GM12872 (cell line): ENCODE measurements around the gene AFF3.

Experiments
- TF ChIP-seq, protein P1 (sequence below): IDR thresholded peaks from 3 replicates; pipeline ENCODE4 v1.5.1; 2011; ENCODE audit warnings: low read depth, mild to moderate bottlenecking, low read length, moderate library complexity; ENCODE audit not compliant: insufficient read depth

AFF3 gene

DNA sequence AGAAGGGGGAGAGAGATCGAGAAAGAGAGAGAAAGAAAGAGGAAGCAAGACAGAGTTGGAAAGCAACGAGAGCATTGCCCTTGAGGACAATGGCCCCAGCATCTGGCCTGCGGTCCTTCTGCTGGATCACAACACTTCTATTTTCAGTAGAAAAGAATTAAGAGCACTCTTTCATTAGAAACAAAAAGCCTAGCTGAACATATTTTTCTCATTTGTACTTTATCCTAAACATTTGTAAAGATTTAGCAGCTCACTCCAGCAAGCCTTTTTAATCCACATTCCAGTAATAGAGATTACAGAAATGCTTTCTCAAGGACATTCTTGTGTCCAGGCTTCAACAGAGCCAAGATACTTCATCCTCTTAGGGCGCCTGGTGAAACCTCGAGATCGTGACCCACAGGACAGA, 31.6 kb upstream of the AFF3 start:
- TF ChIP-seq, protein P1, sequence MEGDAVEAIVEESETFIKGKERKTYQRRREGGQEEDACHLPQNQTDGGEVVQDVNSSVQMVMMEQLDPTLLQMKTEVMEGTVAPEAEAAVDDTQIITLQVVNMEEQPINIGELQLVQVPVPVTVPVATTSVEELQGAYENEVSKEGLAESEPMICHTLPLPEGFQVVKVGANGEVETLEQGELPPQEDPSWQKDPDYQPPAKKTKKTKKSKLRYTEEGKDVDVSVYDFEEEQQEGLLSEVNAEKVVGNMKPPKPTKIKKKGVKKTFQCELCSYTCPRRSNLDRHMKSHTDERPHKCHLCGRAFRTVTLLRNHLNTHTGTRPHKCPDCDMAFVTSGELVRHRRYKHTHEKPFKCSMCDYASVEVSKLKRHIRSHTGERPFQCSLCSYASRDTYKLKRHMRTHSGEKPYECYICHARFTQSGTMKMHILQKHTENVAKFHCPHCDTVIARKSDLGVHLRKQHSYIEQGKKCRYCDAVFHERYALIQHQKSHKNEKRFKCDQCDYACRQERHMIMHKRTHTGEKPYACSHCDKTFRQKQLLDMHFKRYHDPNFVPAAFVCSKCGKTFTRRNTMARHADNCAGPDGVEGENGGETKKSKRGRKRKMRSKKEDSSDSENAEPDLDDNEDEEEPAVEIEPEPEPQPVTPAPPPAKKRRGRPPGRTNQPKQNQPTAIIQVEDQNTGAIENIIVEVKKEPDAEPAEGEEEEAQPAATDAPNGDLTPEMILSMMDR = no peak

DNA sequence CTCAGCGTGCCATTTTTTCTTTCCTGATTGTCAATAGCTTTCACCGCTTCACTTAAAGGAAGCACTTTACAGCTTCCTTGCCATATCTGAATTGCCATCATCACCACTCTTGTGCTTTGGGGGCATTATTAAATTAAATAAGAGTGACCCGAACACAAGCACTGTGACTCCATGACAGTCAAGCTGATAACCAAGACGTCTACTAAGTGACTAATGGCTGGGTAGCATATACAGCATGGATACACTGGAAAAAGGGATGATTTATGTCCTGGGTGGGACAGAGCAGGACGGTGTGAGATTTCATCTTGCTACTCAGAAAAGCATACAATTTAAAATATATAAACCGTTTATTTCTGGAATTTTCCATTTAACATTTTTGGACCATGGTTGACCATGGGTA, 24.3 kb upstream of the AFF3 start:
- TF ChIP-seq, protein P1 = no peak

DNA sequence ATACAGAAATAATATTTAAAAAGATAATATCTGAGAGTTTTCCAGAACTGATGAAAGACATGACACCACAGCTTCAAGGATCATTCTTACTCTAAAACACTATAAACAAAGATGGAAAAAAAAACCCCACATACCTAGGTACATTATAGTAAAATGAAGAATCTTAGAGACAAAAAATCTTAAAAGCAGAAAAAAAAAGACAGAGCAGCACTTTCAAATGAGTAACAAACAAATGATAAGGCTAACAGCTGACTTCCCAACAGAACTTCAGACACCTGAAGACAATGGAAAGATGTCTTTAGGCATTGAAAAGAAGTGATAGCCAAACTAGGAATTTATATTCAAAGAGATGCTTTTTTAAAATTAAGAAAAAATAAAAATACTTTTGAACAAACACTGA, 21.2 kb upstream of the AFF3 start:
- TF ChIP-seq, protein P1 = no peak

DNA sequence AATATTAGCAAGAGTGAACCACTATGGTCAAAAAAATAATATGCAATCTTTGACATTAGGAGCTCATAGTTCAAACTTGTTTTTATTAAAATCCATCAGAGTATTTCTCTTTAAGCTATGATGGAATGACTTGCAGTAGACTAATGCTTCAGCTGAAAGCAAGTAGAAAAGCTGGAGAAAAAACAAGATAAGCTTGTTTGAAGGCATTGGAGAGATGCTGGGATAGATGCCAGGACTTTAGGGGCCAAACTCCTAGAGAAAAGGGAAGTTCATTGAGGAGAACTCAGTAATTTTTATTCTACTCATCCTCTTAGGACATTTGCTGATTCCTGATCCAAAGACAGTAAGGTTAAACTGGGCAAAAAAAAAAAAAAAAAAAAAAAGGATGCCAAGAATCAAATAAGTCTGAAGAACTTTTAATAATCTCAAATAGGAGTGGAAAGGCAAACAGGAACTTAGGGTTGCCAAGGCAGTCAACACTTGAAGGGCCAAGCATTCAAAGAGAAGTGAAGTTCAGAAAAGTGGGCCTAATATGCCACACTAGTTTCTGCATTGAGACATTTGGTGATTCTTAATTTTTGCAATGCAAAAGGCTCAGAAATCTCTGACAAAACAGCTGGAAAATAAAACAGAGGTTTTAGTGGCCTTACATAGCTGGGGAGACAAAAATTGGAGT, 19.7 kb upstream of the AFF3 start:
- TF ChIP-seq, protein P1 = no peak

DNA sequence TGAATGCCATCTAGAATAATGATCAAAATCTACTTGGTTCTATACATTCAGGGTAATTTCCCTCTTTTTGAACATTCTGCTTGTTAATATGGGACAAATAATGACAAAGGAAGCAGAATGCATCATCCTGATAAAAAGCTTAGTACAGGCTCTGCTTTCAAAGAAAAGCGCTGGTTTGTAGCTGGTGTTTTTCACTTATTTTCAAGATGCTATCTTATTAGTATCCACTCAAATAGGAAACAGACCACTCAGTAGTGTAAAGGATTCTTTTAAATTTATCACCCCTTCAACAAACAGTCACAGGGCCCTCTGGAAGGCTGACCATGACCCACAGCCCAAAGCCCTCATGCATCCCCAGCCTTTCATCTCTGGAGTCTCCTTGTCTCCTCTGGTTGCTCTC, 18.0 kb upstream of the AFF3 start:
- TF ChIP-seq, protein P1 = no peak

DNA sequence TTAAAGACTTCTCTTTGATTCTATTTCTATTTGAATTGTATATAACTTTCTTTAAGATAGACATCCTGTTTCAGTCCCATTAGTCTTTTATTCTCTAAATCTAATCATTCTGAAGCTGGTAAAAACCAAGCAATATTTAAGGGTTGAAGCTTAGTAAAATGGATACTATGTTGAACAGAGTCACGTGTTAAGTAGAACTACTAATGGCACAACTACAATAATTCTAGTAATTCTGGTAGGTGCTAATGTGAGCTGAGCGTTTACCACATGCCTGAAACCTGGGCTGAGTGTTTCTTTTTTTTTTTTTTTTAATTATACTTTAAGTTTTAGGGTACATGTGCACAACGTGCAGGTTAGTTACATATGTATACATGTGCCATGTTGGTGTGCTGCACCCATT, 8.9 kb upstream of the AFF3 start:
- TF ChIP-seq, protein P1 = no peak

DNA sequence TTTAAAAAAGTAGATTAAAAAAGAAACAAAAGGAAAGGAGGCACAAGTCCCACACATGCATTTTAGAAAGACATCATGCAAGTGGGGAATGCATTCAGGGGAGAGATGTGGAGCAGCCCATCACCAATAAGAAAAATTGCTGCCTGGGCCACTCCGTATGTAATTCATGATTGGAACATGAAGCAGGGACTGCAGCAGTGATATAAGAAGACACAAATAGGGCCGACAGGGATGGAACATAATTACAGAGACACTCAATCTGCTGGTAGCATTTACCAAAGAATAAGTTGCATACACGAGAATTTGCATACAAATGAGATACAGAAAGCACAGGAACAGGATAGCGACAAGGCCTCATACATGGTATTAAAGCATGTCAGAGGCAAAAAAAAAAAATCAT, 6.5 kb upstream of the AFF3 start:
- TF ChIP-seq, protein P1 = no peak
